Ishikawa (cell line): ENCODE data around the gene NUP153.

Experiments used
- EP300 ChIP-seq: IDR thresholded peaks from 2 replicates; pipeline ENCODE4 v1.6.1; 2012; ENCODE audit warnings: borderline replicate concordance
- TAF1 ChIP-seq: IDR thresholded peaks from 2 replicates; pipeline ENCODE4 v1.6.1; 2012; ENCODE audit warnings: low read depth, mild to moderate bottlenecking
- YY1 ChIP-seq: IDR thresholded peaks from 2 replicates; pipeline ENCODE4 v1.6.1; 2012; ENCODE audit warnings: low read depth
- ZBTB7A ChIP-seq: IDR thresholded peaks from 2 replicates; pipeline ENCODE4 v1.6.1; 2012; ENCODE audit warnings: low read depth
- TF ChIP-seq, protein P1 (sequence below): IDR thresholded peaks from 2 replicates; pipeline ENCODE4 v1.6.1; 2012
- TF ChIP-seq, protein P2 (sequence below): IDR thresholded peaks from 2 replicates; pipeline ENCODE4 v1.6.1; 2012; ENCODE audit warnings: low read depth, mild to moderate bottlenecking

DNA sequence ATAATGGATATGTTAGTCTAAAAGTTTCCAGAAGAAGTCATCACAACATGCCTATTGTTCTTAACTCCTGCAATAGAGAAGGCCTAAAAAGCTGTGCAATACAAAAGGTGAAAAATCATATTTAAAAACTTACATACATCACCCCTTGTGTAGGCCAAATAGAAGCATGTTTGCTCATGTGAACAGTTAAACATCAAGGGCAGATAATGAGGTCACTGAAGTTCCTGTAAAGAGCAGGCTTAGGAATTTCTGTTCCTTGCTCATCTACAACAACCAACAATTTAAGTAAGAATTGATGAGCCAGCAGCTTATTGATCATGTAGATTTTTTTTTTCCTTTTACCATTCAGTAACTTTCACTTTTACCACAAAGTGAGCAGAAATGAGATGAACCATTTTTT is 7.5 kb upstream of the NUP153 start:
- TF ChIP-seq, protein P1, sequence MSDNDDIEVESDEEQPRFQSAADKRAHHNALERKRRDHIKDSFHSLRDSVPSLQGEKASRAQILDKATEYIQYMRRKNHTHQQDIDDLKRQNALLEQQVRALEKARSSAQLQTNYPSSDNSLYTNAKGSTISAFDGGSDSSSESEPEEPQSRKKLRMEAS, result no peak
- TF ChIP-seq EP300 (no peak), ZBTB7A (no peak), YY1 (no peak), TAF1 (no peak)
- TF ChIP-seq, protein P2, sequence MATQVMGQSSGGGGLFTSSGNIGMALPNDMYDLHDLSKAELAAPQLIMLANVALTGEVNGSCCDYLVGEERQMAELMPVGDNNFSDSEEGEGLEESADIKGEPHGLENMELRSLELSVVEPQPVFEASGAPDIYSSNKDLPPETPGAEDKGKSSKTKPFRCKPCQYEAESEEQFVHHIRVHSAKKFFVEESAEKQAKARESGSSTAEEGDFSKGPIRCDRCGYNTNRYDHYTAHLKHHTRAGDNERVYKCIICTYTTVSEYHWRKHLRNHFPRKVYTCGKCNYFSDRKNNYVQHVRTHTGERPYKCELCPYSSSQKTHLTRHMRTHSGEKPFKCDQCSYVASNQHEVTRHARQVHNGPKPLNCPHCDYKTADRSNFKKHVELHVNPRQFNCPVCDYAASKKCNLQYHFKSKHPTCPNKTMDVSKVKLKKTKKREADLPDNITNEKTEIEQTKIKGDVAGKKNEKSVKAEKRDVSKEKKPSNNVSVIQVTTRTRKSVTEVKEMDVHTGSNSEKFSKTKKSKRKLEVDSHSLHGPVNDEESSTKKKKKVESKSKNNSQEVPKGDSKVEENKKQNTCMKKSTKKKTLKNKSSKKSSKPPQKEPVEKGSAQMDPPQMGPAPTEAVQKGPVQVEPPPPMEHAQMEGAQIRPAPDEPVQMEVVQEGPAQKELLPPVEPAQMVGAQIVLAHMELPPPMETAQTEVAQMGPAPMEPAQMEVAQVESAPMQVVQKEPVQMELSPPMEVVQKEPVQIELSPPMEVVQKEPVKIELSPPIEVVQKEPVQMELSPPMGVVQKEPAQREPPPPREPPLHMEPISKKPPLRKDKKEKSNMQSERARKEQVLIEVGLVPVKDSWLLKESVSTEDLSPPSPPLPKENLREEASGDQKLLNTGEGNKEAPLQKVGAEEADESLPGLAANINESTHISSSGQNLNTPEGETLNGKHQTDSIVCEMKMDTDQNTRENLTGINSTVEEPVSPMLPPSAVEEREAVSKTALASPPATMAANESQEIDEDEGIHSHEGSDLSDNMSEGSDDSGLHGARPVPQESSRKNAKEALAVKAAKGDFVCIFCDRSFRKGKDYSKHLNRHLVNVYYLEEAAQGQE, result no peak
